ENCODE measurements around the gene ROR2.

GRCh38 chr9:91833878-91834255 is 116.2 kb downstream of the ROR2 start:
- TF ChIP-seq EP300 (IDR thresholded peaks at IDR 0.05; ENCODE audit: borderline replicate concordance): no peak
- TF ChIP-seq TEAD4 (IDR thresholded peaks at IDR 0.05): no peak
- no peak for TF ChIP-seq YY1 (IDR thresholded peaks at IDR 0.05; ENCODE audit: low read depth)
- no peak for TF ChIP-seq CEBPB (IDR thresholded peaks at IDR 0.05)
- TF ChIP-seq CREB1 (IDR thresholded peaks at IDR 0.05; ENCODE audit: low read depth): no peak
- no peak for TF ChIP-seq RAD21 (IDR thresholded peaks at IDR 0.05; ENCODE audit: low read depth)
- no peak for TF ChIP-seq TAF1 (IDR thresholded peaks at IDR 0.05; ENCODE audit: low read depth)
- no peak for TF ChIP-seq ZBTB7A (IDR thresholded peaks at IDR 0.05; ENCODE audit: low read depth)
- TF ChIP-seq, protein P1, sequence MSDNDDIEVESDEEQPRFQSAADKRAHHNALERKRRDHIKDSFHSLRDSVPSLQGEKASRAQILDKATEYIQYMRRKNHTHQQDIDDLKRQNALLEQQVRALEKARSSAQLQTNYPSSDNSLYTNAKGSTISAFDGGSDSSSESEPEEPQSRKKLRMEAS (IDR thresholded peaks at IDR 0.05): no peak
- TF ChIP-seq EGR1 (IDR thresholded peaks at IDR 0.05): no peak
- TF ChIP-seq, protein P2, sequence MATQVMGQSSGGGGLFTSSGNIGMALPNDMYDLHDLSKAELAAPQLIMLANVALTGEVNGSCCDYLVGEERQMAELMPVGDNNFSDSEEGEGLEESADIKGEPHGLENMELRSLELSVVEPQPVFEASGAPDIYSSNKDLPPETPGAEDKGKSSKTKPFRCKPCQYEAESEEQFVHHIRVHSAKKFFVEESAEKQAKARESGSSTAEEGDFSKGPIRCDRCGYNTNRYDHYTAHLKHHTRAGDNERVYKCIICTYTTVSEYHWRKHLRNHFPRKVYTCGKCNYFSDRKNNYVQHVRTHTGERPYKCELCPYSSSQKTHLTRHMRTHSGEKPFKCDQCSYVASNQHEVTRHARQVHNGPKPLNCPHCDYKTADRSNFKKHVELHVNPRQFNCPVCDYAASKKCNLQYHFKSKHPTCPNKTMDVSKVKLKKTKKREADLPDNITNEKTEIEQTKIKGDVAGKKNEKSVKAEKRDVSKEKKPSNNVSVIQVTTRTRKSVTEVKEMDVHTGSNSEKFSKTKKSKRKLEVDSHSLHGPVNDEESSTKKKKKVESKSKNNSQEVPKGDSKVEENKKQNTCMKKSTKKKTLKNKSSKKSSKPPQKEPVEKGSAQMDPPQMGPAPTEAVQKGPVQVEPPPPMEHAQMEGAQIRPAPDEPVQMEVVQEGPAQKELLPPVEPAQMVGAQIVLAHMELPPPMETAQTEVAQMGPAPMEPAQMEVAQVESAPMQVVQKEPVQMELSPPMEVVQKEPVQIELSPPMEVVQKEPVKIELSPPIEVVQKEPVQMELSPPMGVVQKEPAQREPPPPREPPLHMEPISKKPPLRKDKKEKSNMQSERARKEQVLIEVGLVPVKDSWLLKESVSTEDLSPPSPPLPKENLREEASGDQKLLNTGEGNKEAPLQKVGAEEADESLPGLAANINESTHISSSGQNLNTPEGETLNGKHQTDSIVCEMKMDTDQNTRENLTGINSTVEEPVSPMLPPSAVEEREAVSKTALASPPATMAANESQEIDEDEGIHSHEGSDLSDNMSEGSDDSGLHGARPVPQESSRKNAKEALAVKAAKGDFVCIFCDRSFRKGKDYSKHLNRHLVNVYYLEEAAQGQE (IDR thresholded peaks at IDR 0.05; ENCODE audit: low read depth): no peak
- no peak for TF ChIP-seq FOXM1 (IDR thresholded peaks at IDR 0.05; ENCODE audit: borderline replicate concordance, low read depth)
- TF ChIP-seq, protein P3, sequence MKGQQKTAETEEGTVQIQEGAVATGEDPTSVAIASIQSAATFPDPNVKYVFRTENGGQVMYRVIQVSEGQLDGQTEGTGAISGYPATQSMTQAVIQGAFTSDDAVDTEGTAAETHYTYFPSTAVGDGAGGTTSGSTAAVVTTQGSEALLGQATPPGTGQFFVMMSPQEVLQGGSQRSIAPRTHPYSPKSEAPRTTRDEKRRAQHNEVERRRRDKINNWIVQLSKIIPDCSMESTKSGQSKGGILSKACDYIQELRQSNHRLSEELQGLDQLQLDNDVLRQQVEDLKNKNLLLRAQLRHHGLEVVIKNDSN (IDR thresholded peaks at IDR 0.05): no peak
- no peak for TF ChIP-seq NFIC (IDR thresholded peaks at IDR 0.05)

All from Ishikawa (cell line).